Measurements from ENCODE around the gene BAIAP2L2.

GRCh38 chr22:38088629-38089473 is 21.6 kb downstream of the BAIAP2L2 start:
- TF ChIP-seq CTCF (IDR thresholded peaks at IDR 0.05) (no peak), ZFX (IDR thresholded peaks at IDR 0.05; ENCODE audit: borderline replicate concordance) (no peak)

Data from 22Rv1 (cell line).